NCI-H345 treated with DMSO at 0.1 percent for 48 hours (cell line): ENCODE results near the gene POLA1.

ENCODE experiments used
- DNase-seq: peaks from one replicate; lab custom pipeline; 2025; ENCODE audit not compliant: unreplicated experiment; lab: John Stamatoyannopoulos, UW

POLA1 gene

GRCh38 chrX:24965372-24965771 lies 271.7 kb downstream of the POLA1 start:
- DNase-seq: no peak

GRCh38 chrX:24969812-24970211 lies 276.1 kb downstream of the POLA1 start:
- no peak for DNase-seq

DNA sequence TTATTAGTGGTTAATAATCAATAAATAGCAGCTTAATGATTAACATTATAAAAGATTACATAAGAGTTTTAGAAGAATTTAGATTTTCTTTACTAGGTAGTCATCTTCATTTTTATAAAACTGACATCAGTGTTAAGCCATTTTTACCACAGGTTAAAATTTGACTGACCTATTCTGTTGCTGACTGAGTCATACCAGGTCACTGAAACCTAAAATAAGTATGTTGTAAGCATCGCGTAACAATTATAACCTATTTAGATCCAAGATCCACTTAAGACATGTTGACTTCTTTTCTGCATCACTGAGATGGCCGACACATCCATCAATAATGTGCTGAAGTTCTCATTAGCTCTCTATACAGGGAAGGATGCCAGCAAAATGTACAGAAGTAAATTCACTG lies 285.4 kb downstream of the POLA1 start:
- DNase-seq: no peak

GRCh38 chrX:24981030-24981429 lies 287.3 kb downstream of the POLA1 start:
- DNase-seq: no peak

DNA sequence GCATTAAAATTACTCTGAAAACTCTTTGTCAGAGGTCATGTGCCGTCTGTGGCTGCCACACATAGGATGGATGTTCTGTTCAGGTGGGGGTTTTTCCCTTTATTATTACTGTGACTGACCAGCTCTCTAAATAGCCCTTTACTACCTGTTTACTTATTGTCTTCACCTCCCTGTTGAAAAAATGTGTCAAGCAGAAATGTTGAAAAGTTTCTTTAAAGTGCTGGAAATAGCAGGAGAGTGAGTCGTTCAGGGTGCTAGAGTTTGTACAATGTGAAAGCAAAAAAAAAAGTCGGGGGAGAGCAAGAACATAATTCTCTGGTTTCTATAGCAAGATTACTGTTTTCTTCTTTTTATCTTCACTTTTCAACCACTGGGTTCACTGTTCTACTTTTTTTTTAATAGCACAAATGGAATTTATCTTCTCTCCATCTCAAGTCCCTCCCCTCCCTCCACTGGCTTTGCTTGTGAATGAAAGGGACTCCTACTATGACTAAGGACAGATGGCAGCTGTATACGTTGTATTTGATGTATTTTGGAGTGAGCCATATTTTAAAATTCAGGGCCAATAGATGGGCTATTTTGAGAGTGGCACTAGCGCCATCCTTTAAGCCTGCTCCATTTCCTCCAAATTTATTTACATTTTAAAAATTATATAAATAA lies 288.7 kb downstream of the POLA1 start:
- no peak for DNase-seq

DNA sequence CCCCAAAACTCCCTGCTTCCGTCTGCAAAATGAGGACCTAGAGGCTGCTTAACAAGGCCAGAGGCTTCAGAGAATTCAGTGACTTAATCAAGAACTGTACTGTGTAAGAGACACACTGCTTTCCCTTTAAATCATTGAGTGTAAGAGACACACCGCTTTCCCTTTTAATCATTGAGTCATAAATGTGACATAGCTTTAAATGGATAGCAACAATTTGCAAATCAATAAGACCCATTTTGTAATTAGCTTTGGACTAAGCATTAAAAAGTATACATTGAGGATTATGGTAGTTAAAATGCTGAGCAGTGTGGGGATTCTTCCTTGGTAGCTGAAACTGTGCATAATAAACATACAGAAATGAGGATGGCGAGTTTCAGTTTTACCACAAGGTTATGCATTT lies 290.2 kb downstream of the POLA1 start:
- no peak for DNase-seq

- DNase-seq: no peak
These were observed 291.4 kb downstream of the POLA1 start for GRCh38 chrX:24985120-24985519.

DNA sequence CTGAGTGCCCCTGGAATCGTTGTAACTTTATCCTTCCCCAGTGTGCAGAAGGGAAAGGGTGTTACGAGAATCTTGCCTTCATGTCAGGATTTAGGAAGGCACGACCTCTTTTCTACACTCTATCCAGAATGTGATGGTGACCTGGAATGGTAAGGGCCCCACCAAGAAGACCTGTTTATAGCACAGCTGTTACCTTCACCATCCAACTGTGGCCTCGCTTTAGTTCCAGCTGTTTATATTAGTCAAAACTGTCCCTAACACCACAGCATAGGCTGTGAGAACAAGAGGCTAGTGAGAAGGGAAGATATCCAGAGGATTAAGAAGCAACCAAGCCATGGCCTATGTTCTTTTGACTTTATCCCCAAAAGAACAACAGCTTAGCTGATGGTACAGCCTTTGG lies 294.0 kb downstream of the POLA1 start:
- DNase-seq: no peak

- DNase-seq: no peak
These were observed 294.6 kb downstream of the POLA1 start for GRCh38 chrX:24988314-24988713.

DNA sequence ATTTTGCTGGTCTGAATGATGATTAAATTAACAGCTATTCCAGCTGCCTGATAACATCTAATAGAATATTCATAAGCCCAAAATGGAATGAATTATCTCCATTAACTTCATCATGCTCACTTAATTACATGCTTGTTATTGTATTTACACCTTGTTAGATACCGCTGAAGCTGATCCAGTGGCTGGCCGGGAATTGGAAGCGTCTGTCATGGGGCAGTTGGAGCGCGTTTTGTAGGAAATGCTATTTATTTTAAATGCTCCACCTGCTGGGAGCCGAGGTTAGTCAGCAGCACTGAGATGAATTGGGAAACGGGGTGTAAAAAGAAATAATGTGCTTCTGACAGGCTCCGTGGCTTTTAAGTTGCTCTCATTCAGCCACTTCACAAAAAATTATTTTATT lies 296.8 kb downstream of the POLA1 start:
- no peak for DNase-seq

- DNase-seq: no peak
These were observed 300.2 kb downstream of the POLA1 start for GRCh38 chrX:24993879-24994278.

GRCh38 chrX:24996096-24996709 lies 302.5 kb downstream of the POLA1 start:
- no peak for DNase-seq

GRCh38 chrX:24999511-24999910 lies 305.8 kb downstream of the POLA1 start:
- no peak for DNase-seq

DNA sequence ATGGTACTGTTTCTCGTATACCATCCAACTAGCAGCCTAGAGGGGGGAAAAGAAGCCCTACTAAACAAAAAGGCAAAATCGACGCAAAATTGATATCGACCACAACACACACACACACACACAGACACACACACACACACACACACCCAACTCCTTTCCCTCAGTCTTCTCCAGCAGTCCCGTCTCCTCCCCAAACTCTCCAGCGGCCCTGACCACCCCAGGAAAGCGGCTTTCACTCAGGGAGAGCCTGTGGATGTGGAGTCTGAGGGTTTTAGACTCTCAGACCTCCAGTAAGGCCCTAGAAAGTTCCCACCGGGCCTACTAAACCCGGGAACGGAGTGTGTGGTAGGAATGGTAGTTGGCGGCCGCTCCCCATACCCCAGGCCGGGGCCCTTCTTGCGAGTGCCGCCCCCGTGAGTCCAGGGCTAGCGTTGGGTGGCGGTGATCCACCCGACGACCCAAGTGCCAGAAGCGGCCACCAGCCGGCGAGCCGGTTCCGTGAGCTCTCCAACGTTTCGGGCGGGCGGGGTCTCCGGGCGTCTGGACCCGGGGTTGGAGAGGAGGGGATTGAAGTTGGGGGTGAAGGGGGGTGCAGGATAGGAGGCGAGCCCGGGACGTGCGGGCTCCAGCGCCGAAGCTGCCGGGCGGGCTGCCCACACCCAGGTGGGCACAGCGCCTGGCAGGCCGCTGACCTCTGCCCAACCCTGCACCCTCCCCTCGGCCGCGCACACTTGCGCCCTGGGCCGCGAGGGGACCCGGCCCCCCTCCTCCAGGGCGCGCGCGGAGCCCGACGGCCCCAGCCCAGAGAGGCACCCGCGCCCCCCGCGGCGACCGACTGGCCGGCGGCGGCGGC lies 308.3 kb downstream of the POLA1 start:
- no peak for DNase-seq

DNA sequence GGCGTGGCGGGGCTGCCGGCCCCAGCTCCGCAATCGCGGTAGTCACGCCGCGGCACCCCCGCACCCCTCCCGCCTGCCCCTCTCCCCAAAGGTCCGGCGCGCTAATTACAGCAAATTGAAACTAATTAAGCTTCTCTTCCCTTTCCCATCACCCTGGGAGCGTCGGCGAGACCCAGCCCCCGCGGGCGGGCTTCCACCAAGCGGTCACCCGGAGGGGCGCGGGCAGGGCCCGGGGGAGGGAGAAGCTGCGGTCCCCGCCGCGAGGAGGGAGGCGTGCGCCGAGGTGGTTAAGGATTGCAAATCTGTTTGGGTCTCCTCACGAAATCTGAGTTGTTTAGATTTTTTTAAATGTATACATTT lies 308.9 kb downstream of the POLA1 start:
- DNase-seq: no peak

- DNase-seq: no peak
These were observed 309.5 kb downstream of the POLA1 start for GRCh38 chrX:25003066-25003849.

GRCh38 chrX:25004040-25004439 lies 310.3 kb downstream of the POLA1 start:
- no peak for DNase-seq

GRCh38 chrX:25004485-25005032 lies 310.8 kb downstream of the POLA1 start:
- DNase-seq: no peak

- no peak for DNase-seq
These were observed 311.3 kb downstream of the POLA1 start for GRCh38 chrX:25005034-25005381.

GRCh38 chrX:25005382-25006185 lies 311.9 kb downstream of the POLA1 start:
- DNase-seq: no peak
